Liver (tissue), 9 donors: ENCODE results near the gene PSMD1. TPM values are rescaled to one million over a fixed set of nuclear protein-coding genes. Genes with fewer than 3 reads are reported as not detected.

Source experiments
- DNase-seq: peaks from one replicate; pipeline ENCODE4 v3.0.0-alpha.2; 2017; ENCODE audit warnings: low spot score
- H3K27ac ChIP-seq, 2 donors: one replicate each; pipeline ENCODE4 v1.7.0; 2013; ENCODE audit warnings: inconsistent platforms in 2 of 2, low read length in 2 of 2, control low read depth in 1 of 2, low read depth in 1 of 2, mild to moderate bottlenecking in 1 of 2
- H3K27me3 ChIP-seq, 4 donors: one replicate each; pipeline versions ENCODE4 v1.6.1 to v1.7.0; 2013; ENCODE audit warnings: low read length in 3 of 4, inconsistent platforms in 1 of 4, mild to moderate bottlenecking in 1 of 4, moderate library complexity in 1 of 4; ENCODE audit not compliant: control insufficient read depth in 4 of 4, insufficient read depth in 4 of 4
- H3K36me3 ChIP-seq, 4 donors: one replicate each; pipeline versions ENCODE4 v1.6.1 to v1.7.0; 2013; ENCODE audit warnings: low read length in 3 of 4, mild to moderate bottlenecking in 3 of 4, low read depth in 1 of 4, moderate library complexity in 1 of 4; ENCODE audit not compliant: control insufficient read depth in 4 of 4, insufficient read depth in 3 of 4
- H3K4me1 ChIP-seq, 4 donors: one replicate each; pipeline versions ENCODE4 v1.6.1 to v1.7.0; 2013; ENCODE audit warnings: low read length in 3 of 4, mild to moderate bottlenecking in 3 of 4, moderate library complexity in 1 of 4; ENCODE audit not compliant: control insufficient read depth in 4 of 4, insufficient read depth in 4 of 4
- H3K4me3 ChIP-seq, 3 donors: one replicate each; pipeline versions ENCODE4 v1.6.1 to v1.7.0; 2013; ENCODE audit warnings: low read length in 3 of 3, control low read depth in 1 of 3, low read depth in 1 of 3, mild to moderate bottlenecking in 1 of 3
- H3K9ac ChIP-seq, 2 donors: one replicate each; pipeline ENCODE4 v1.7.0; 2013; ENCODE audit warnings: low read length in 2 of 2, mild to moderate bottlenecking in 2 of 2, moderate library complexity in 2 of 2, control low read depth in 1 of 2, low read depth in 1 of 2
- H3K9me3 ChIP-seq, 4 donors: one replicate each; pipeline versions ENCODE4 v1.6.1 to v1.7.0; 2013; ENCODE audit warnings: low read length in 3 of 4; ENCODE audit not compliant: control insufficient read depth in 4 of 4
- EGR1 ChIP-seq, 2 donors: IDR thresholded peaks; 2 replicates each; pipeline ENCODE4 v1.6.1; 2016 to 2018; ENCODE audit warnings: antibody characterized with exemption in 2 of 2, low read depth in 2 of 2
- FOXA1 ChIP-seq: IDR thresholded peaks from 2 replicates; pipeline ENCODE4 v1.6.1; 2016; ENCODE audit warnings: antibody characterized with exemption
- FOXA2 ChIP-seq: IDR thresholded peaks from 2 replicates; pipeline ENCODE4 v1.6.1; 2016; ENCODE audit warnings: antibody characterized with exemption
- GABPA ChIP-seq, 2 donors: IDR thresholded peaks in 1 of 2; conservative IDR thresholded peaks in 1 of 2; 2 replicates each; pipeline ENCODE4 v1.6.1; 2016; ENCODE audit warnings: antibody characterized with exemption in 2 of 2, mild to moderate bottlenecking in 1 of 2, moderate library complexity in 1 of 2
- HNF4A ChIP-seq, 2 donors: conservative IDR thresholded peaks; 2 replicates each; pipeline ENCODE4 v1.6.1; 2016; ENCODE audit warnings: antibody characterized with exemption in 2 of 2, mild to moderate bottlenecking in 2 of 2
- HNF4G ChIP-seq: IDR thresholded peaks from 2 replicates; pipeline ENCODE4 v1.6.1; 2016; ENCODE audit warnings: antibody characterized with exemption
- JUND ChIP-seq, 2 donors: IDR thresholded peaks; 2 replicates each; pipeline ENCODE4 v1.6.1; 2016; ENCODE audit warnings: antibody characterized with exemption in 2 of 2
- NR2F2 ChIP-seq: IDR thresholded peaks from 2 replicates; pipeline ENCODE4 v1.6.1; 2016; ENCODE audit warnings: antibody characterized with exemption
- RAD21 ChIP-seq, 2 donors: IDR thresholded peaks; 2 replicates each; pipeline ENCODE4 v1.6.1; 2016; ENCODE audit warnings: antibody characterized with exemption in 2 of 2, mild to moderate bottlenecking in 2 of 2
- RXRA ChIP-seq, 2 donors: IDR thresholded peaks; 2 replicates each; pipeline ENCODE4 v1.6.1; 2017 to 2018; ENCODE audit warnings: antibody characterized with exemption in 2 of 2, mild to moderate bottlenecking in 1 of 2
- SP1 ChIP-seq: IDR thresholded peaks from 2 replicates; pipeline ENCODE4 v1.6.1; 2018; ENCODE audit warnings: antibody characterized with exemption, mild to moderate bottlenecking
- TAF1 ChIP-seq: conservative IDR thresholded peaks from 2 replicates; pipeline ENCODE4 v1.6.1; 2016; ENCODE audit warnings: antibody characterized with exemption, mild to moderate bottlenecking
- WGBS: extraction: QIAGEN DNeasy Blood & Tissue Kit; methylation state at CpG from one replicate; pipeline ENCODE4 v1.1.7; 2013; 5-methylcytosine and 5-hydroxymethylcytosine counted together
- polyA plus RNA-seq, 2 donors: library from polyadenylated mRNA; stranded (reverse) in 1 of 2; unstranded in 1 of 2; fragments of 200-250 nt in 1 of 2; fragments of >200 nt in 1 of 2; fragmentation: Nextera tagmentation in 1 of 2; extraction: Ambion mirVana in 1 of 2; gene quantifications; one replicate each; pipeline versions ENCODE4 v1.2.1 to v1.2.3, GENCODE V29; 2013 to 2015
- total RNA-seq, 2 donors: library from RNA; depleted of rRNA; stranded (reverse); fragments of >200 nt; gene quantifications; one replicate each; pipeline ENCODE4 v1.2.3, GENCODE V29; 2014
- TF ChIP-seq, protein P1 (sequence below): IDR thresholded peaks from 2 replicates; pipeline ENCODE4 v1.6.1; 2016; ENCODE audit warnings: antibody characterized with exemption
- TF ChIP-seq, protein P2 (sequence below): fragments of 150-350 bp; IDR thresholded peaks from 2 replicates; pipeline ENCODE4 v1.5.1; 2017; ENCODE audit warnings: improper control_type of control experiment, low read depth, low read length; ENCODE audit not compliant: missing input control
- TF ChIP-seq, protein P3 (sequence below): IDR thresholded peaks from 2 replicates; pipeline ENCODE4 v1.6.1; 2016; ENCODE audit warnings: antibody characterized with exemption
- TF ChIP-seq, protein P4 (sequence below): IDR thresholded peaks from 2 replicates; pipeline ENCODE4 v1.6.1; 2016; ENCODE audit warnings: antibody characterized with exemption
- TF ChIP-seq, protein P5 (sequence below): IDR thresholded peaks from 2 replicates; pipeline ENCODE4 v1.6.1; 2016; ENCODE audit warnings: antibody characterized with exemption, mild to moderate bottlenecking
- donor health status: healthy.
- donor health status: healthy.
- donor health status: healthy.
- donor health status: healthy.
- donor health status: healthy.

PSMD1 gene
- total and polyA plus RNA-seq, 4 donors = 31.7 to 83.3 (median 68.1) TPM

DNA sequence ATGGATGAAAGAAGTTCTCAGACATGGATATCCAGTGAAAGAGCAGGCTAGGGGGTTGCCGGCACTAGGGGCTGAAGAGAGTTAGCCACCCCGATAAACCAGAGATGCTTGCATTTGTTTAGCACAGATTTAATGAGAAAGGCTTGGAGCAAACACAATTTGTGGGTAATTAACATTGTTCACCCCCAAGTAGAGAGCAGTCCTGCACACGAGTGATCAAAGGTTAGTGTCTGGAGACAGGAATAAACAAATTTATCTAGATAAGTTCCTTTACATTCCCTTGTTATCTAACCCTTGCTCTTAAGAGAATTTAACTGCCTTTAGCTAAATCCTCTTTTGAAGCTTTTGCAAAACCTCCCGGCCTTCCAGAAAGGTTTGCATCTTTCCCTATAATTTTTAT is 44.3 kb downstream of the PSMD1 start:
- Histone ChIP-seq H3K4me1 (peaks cover 0 to 5% (median 1%) of the 10 kb centered on the region in 4 donors), H3K4me3 (no peak overlapping the region), H3K27ac (no peak overlapping the region), H3K36me3 (peaks cover 4 to 23% (median 16%) of the 10 kb centered on the region in 4 donors), H3K9me3 (peaks cover 0 to 2% (median 0%) of the 10 kb centered on the region in 4 donors), H3K27me3 (no peaks in the 10 kb centered on the region), H3K9ac (no peak overlapping the region)
- 73% methylated on average over 4 of the region's 4 CpGs for WGBS
- TF ChIP-seq GABPA (IDR thresholded peaks at IDR 0.05 in 1 of 2, conservative IDR thresholded peaks at IDR 0.05 in 1 of 2) = no peak
- TF ChIP-seq, protein P1, sequence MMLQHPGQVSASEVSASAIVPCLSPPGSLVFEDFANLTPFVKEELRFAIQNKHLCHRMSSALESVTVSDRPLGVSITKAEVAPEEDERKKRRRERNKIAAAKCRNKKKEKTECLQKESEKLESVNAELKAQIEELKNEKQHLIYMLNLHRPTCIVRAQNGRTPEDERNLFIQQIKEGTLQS = no peak
- no peak for TF ChIP-seq SP1
- TF ChIP-seq HNF4A (conservative IDR thresholded peaks at IDR 0.05) = no peak
- no peak for TF ChIP-seq EGR1 (IDR thresholded peaks at IDR 0.05; ENCODE audit: low read depth in 2 of 2)
- no peak for TF ChIP-seq FOXA1
- TF ChIP-seq, protein P2, sequence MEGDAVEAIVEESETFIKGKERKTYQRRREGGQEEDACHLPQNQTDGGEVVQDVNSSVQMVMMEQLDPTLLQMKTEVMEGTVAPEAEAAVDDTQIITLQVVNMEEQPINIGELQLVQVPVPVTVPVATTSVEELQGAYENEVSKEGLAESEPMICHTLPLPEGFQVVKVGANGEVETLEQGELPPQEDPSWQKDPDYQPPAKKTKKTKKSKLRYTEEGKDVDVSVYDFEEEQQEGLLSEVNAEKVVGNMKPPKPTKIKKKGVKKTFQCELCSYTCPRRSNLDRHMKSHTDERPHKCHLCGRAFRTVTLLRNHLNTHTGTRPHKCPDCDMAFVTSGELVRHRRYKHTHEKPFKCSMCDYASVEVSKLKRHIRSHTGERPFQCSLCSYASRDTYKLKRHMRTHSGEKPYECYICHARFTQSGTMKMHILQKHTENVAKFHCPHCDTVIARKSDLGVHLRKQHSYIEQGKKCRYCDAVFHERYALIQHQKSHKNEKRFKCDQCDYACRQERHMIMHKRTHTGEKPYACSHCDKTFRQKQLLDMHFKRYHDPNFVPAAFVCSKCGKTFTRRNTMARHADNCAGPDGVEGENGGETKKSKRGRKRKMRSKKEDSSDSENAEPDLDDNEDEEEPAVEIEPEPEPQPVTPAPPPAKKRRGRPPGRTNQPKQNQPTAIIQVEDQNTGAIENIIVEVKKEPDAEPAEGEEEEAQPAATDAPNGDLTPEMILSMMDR = no peak
- TF ChIP-seq, protein P3, sequence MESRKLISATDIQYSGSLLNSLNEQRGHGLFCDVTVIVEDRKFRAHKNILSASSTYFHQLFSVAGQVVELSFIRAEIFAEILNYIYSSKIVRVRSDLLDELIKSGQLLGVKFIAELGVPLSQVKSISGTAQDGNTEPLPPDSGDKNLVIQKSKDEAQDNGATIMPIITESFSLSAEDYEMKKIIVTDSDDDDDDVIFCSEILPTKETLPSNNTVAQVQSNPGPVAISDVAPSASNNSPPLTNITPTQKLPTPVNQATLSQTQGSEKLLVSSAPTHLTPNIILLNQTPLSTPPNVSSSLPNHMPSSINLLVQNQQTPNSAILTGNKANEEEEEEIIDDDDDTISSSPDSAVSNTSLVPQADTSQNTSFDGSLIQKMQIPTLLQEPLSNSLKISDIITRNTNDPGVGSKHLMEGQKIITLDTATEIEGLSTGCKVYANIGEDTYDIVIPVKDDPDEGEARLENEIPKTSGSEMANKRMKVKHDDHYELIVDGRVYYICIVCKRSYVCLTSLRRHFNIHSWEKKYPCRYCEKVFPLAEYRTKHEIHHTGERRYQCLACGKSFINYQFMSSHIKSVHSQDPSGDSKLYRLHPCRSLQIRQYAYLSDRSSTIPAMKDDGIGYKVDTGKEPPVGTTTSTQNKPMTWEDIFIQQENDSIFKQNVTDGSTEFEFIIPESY = no peak
- TF ChIP-seq, protein P4, sequence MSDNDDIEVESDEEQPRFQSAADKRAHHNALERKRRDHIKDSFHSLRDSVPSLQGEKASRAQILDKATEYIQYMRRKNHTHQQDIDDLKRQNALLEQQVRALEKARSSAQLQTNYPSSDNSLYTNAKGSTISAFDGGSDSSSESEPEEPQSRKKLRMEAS = no peak
- TF ChIP-seq FOXA2 = no peak
- no peak for TF ChIP-seq RAD21 (IDR thresholded peaks at IDR 0.05)
- no peak for TF ChIP-seq RXRA (IDR thresholded peaks at IDR 0.05)
- TF ChIP-seq, protein P5, sequence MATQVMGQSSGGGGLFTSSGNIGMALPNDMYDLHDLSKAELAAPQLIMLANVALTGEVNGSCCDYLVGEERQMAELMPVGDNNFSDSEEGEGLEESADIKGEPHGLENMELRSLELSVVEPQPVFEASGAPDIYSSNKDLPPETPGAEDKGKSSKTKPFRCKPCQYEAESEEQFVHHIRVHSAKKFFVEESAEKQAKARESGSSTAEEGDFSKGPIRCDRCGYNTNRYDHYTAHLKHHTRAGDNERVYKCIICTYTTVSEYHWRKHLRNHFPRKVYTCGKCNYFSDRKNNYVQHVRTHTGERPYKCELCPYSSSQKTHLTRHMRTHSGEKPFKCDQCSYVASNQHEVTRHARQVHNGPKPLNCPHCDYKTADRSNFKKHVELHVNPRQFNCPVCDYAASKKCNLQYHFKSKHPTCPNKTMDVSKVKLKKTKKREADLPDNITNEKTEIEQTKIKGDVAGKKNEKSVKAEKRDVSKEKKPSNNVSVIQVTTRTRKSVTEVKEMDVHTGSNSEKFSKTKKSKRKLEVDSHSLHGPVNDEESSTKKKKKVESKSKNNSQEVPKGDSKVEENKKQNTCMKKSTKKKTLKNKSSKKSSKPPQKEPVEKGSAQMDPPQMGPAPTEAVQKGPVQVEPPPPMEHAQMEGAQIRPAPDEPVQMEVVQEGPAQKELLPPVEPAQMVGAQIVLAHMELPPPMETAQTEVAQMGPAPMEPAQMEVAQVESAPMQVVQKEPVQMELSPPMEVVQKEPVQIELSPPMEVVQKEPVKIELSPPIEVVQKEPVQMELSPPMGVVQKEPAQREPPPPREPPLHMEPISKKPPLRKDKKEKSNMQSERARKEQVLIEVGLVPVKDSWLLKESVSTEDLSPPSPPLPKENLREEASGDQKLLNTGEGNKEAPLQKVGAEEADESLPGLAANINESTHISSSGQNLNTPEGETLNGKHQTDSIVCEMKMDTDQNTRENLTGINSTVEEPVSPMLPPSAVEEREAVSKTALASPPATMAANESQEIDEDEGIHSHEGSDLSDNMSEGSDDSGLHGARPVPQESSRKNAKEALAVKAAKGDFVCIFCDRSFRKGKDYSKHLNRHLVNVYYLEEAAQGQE = no peak
- no peak for TF ChIP-seq TAF1
- no peak for TF ChIP-seq JUND (IDR thresholded peaks at IDR 0.05)
- no peak for TF ChIP-seq HNF4G
- no peak for DNase-seq

DNA sequence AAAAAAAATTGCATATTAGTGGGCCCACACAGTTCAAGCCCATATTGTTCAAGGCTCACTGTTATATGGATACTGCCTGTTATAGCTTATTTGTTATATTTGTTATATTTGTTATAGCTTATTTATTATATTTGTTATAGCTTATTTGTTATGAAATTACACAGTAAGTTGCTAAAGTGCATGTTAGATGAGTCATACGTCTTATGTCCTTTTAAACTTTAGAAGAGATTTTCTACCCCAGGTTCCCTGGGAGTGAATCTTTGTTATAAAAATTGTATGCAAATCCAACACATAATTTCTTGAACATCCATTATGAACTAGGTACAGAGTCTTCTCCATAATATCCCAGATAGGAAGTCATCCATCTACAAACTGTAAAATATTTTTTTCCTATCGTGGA is 46.1 kb downstream of the PSMD1 start:
- 87% methylated on average over 2 of the region's 2 CpGs for WGBS
- Histone ChIP-seq H3K9me3 (peaks cover 0 to 2% (median 0%) of the 10 kb centered on the region in 4 donors), H3K27me3 (no peaks in the 10 kb centered on the region), H3K4me3 (no peak overlapping the region), H3K27ac (no peak overlapping the region), H3K4me1 (peaks cover 0 to 5% (median 1%) of the 10 kb centered on the region in 4 donors), H3K36me3 (peaks cover 2 to 24% (median 16%) of the 10 kb centered on the region in 4 donors), H3K9ac (no peak overlapping the region)
- no peak for DNase-seq
- no peak for TF ChIP-seq HNF4G
- TF ChIP-seq SP1 = no peak
- TF ChIP-seq FOXA1 = no peak
- TF ChIP-seq NR2F2 = no peak
- TF ChIP-seq, protein P4 = no peak
- no peak for TF ChIP-seq EGR1 (IDR thresholded peaks at IDR 0.05; ENCODE audit: low read depth in 2 of 2)
- TF ChIP-seq RAD21 (IDR thresholded peaks at IDR 0.05) = no peak
- TF ChIP-seq, protein P1 = no peak
- TF ChIP-seq, protein P2 = no peak
- TF ChIP-seq RXRA (IDR thresholded peaks at IDR 0.05) = no peak
- TF ChIP-seq HNF4A (conservative IDR thresholded peaks at IDR 0.05) = no peak
- no peak for TF ChIP-seq TAF1
- TF ChIP-seq GABPA (IDR thresholded peaks at IDR 0.05 in 1 of 2, conservative IDR thresholded peaks at IDR 0.05 in 1 of 2) = no peak
- TF ChIP-seq JUND (IDR thresholded peaks at IDR 0.05) = no peak
